ENCODE measurements around the gene ACOT12. TPM values are rescaled to one million over a fixed set of nuclear protein-coding genes. Genes with fewer than 3 reads are reported as not detected.

The ACOT12 gene
- total RNA-seq, 2 donors from 2014 or later = not detected

DNA sequence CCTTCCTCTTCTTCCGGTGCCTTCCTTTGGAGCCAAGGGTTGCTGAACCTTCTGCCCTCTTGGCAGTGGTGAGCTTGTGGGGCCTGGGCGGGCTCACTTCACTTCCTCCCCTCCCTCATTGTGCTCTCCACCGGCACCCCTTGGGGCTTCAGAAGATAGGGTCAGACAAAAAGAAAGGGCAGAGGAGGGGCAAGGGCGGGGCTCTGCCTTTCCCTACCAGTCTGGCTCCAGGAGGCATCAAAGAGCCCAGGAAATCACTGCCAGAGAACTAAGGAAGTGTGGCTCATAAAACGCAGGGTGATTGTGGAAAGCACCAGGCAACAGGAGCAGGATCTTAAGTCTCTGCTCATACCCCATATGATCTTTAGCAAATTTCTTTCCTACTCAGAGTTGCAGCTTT, 34.8 kb downstream of the ACOT12 start:
- H3K4me1 ChIP-seq = no peaks in the 10 kb centered on the region
- peak; percentile 25 for DNase-seq
- intact Hi-C loops (cut with DNase I) = no loop called here

DNA sequence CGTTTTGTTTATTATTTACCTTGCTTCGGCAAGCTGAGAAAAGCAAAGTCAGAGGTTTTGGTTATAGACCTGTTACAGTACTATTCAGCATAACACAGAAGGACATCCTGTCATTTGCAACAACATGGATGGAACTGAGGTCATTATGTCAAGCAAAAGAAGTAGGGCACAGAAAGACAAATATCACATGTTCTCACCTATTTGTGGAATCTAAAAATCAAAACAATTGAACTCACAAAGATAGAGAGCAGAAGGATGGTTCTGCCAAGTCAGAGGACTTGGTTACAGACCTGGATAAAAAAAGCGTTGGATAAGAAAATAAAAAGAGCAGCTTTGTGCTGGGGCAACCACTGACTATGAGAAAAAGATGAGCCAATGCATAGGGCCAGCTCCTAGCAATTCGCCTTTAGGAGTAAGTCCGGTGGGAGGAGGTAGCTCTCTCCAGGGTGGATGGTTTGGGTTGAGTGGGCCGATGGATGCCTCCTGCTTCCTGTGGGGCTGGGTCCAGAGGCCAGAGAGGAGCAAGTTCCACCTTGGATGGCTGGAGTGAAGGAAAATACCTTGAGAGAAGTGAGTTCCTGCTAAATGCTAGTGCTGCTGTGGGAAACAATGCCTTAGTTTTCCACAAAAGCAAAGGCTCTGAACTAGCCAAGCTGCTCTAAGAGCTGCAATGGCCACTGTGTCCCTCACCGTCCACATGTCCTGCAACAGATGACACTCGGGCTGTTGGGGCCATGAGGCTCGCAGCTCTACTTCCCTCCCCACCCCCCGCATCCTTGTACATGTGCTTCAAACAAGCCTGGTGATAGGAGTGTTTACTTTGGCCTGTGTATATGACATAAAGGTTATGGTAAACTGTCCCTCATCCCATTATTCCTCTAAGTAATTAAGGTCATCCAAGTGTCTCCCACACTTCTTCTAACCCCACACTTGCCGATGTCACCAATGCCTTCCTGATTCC, 38.4 kb downstream of the ACOT12 start:
- no peak overlapping the region for H3K27ac ChIP-seq
- H3K4me3 ChIP-seq = no peak overlapping the region
- TF ChIP-seq, protein P1, sequence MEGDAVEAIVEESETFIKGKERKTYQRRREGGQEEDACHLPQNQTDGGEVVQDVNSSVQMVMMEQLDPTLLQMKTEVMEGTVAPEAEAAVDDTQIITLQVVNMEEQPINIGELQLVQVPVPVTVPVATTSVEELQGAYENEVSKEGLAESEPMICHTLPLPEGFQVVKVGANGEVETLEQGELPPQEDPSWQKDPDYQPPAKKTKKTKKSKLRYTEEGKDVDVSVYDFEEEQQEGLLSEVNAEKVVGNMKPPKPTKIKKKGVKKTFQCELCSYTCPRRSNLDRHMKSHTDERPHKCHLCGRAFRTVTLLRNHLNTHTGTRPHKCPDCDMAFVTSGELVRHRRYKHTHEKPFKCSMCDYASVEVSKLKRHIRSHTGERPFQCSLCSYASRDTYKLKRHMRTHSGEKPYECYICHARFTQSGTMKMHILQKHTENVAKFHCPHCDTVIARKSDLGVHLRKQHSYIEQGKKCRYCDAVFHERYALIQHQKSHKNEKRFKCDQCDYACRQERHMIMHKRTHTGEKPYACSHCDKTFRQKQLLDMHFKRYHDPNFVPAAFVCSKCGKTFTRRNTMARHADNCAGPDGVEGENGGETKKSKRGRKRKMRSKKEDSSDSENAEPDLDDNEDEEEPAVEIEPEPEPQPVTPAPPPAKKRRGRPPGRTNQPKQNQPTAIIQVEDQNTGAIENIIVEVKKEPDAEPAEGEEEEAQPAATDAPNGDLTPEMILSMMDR (IDR thresholded peaks at IDR 0.05) = no peak
- no peaks in the 10 kb centered on the region for H3K27me3 ChIP-seq
- intact Hi-C loops (cut with DNase I) = no loop called here
- H3K9me3 ChIP-seq = no peaks in the 10 kb centered on the region
- H3K4me1 ChIP-seq = no peaks in the 10 kb centered on the region
- no peak overlapping the region for H3K9ac ChIP-seq (ENCODE audit: low read depth in 2 of 2, low read length in 2 of 2)
- no peaks in the 10 kb centered on the region for H3K36me3 ChIP-seq
- DNase-seq = no peak

More for the DNA sequence above, 34.8 kb downstream of the ACOT12 start:
- Histone ChIP-seq H3K9me3 (no peaks in the 10 kb centered on the region), H3K9ac (ENCODE audit: low read depth in 2 of 2, low read length in 2 of 2) (no peak overlapping the region), H3K27ac (no peak overlapping the region), H3K27me3 (no peaks in the 10 kb centered on the region), H3K36me3 (no peaks in the 10 kb centered on the region), H3K4me3 (no peak overlapping the region)
- TF ChIP-seq, protein P1 (IDR thresholded peaks at IDR 0.05) = no peak

- DNase-seq = no peak
- TF ChIP-seq, protein P1 (IDR thresholded peaks at IDR 0.05) = no peak
Observed at GRCh38 chr5:81354093-81354492, 39.8 kb downstream of the ACOT12 start.

GRCh38 chr5:81353189-81353588, 40.7 kb downstream of the ACOT12 start:
- no peak overlapping the region for H3K27ac ChIP-seq
- no peaks in the 10 kb centered on the region for H3K9me3 ChIP-seq
- H3K36me3 ChIP-seq = no peaks in the 10 kb centered on the region
- H3K4me1 ChIP-seq = no peaks in the 10 kb centered on the region
- no peaks in the 10 kb centered on the region for H3K27me3 ChIP-seq
- TF ChIP-seq, protein P1 (IDR thresholded peaks at IDR 0.05) = no peak
- DNase-seq = no peak
- intact Hi-C loops (cut with DNase I) = no loop called here
- H3K4me3 ChIP-seq = no peak overlapping the region
- no peak overlapping the region for H3K9ac ChIP-seq (ENCODE audit: low read depth in 2 of 2, low read length in 2 of 2)

More at GRCh38 chr5:81354093-81354492, 39.8 kb downstream of the ACOT12 start:
- H3K4me3 ChIP-seq = no peak overlapping the region
- no peaks in the 10 kb centered on the region for H3K4me1 ChIP-seq
- no peaks in the 10 kb centered on the region for H3K9me3 ChIP-seq
- H3K36me3 ChIP-seq = no peaks in the 10 kb centered on the region
- intact Hi-C loops (cut with DNase I) = no loop called here
- H3K9ac ChIP-seq (ENCODE audit: low read depth in 2 of 2, low read length in 2 of 2) = no peak overlapping the region
- no peaks in the 10 kb centered on the region for H3K27me3 ChIP-seq
- H3K27ac ChIP-seq = no peak overlapping the region

GRCh38 chr5:81350507-81350906, 43.4 kb downstream of the ACOT12 start:
- no peak for DNase-seq
- no peaks in the 10 kb centered on the region for H3K36me3 ChIP-seq
- no peaks in the 10 kb centered on the region for H3K27me3 ChIP-seq
- no peak overlapping the region for H3K27ac ChIP-seq
- TF ChIP-seq, protein P1 (IDR thresholded peaks at IDR 0.05) = no peak
- H3K9me3 ChIP-seq = no peaks in the 10 kb centered on the region
- no peaks in the 10 kb centered on the region for H3K4me1 ChIP-seq
- H3K9ac ChIP-seq (ENCODE audit: low read depth in 2 of 2, low read length in 2 of 2) = no peak overlapping the region
- H3K4me3 ChIP-seq = no peak overlapping the region
- intact Hi-C loops (cut with DNase I) = no loop called here
